ENCODE measurements around the gene RHOXF1. TPM values are rescaled to one million over a fixed set of nuclear protein-coding genes. Genes with fewer than 3 reads are reported as not detected.
"Not testable (repeated sequence)": the region's sequence is repeated elsewhere in the genome, so short reads cannot be mapped to it uniquely, and the experiment has no call there.

RHOXF1 gene
- 0.41 TPM for total RNA-seq (2021; ENCODE audit: unreplicated experiment)
- not detected for polyA plus RNA-seq (2012; ENCODE audit: insufficient read length)
- percentile 21 among the genes with signal in this experiment for Bru-seq, nascent RNA
- percentile 10 among the genes with signal in this experiment for BruChase-seq, experiment 1, labeled RNA remaining after a 2-hour chase
- percentile 15 among the genes with signal in this experiment for BruChase-seq, experiment 2, labeled RNA remaining after a 6-hour chase
- long read RNA-seq = 0 reads

- Histone ChIP-seq H3K27ac (ENCODE audit: low read length) (no peak within 1 kb of the TSS), H3K36me3 (ENCODE audit: control insufficient read depth, insufficient read depth, low read length) (no peaks in the 10 kb centered on the region), H3K4me1 (ENCODE audit: control insufficient read depth, insufficient read depth, low read length) (no peaks in the 10 kb centered on the region), H3K9me3 (ENCODE audit: control insufficient read depth, insufficient read depth, low read depth, low read length) (no peaks in the 10 kb centered on the region), H3K4me3 (ENCODE audit: low read depth in 2 of 2, low read length in 2 of 2) (no peak within 1 kb of the TSS), H3K27me3 (ENCODE audit: control insufficient read depth, insufficient read depth, low read length) (no peaks in the 10 kb centered on the region)
- in situ Hi-C loops (cut with HindIII; ENCODE audit: low pct_unique_long_range_greater_than_20kb, low sequenced_read_pairs) = no loop called here
- ATAC-seq (no peak), DNase-seq (ENCODE audit: low read depth, low spot score) (no peak)
- no TSS peak for BruUV-seq (replicated peaks)
- ChIA-PET POLR2A (no interaction called here), CTCF (no interaction called here)
- intact Hi-C loops (cut with micrococcal nuclease; ENCODE audit: unreplicated experiment) = no loop called here
- no peak for TF ChIP-seq POLR2AphosphoS5 (IDR thresholded peaks at IDR 0.05; ENCODE audit: low read depth, low read length)
- no peak for TF ChIP-seq REST (IDR thresholded peaks at IDR 0.05; ENCODE audit: insufficient read depth in 1 of 2, low read depth in 2 of 2, low read length in 1 of 2)
- TF ChIP-seq CTCF (IDR thresholded peaks at IDR 0.05) = no peak
- TF ChIP-seq SIN3A (IDR thresholded peaks at IDR 0.05; ENCODE audit: borderline replicate concordance, insufficient read depth, low read depth, low read length) = no peak
- TF ChIP-seq TCF7L2 (IDR thresholded peaks at IDR 0.05; ENCODE audit: low read depth, low read length) = no peak
Measured at GRCh38 chrX:120115438-120115963, at the start of gene RHOXF1. RHOXF1 (minus strand) TSS chrX:120115913; CDS start chrX:120115862, 51 bp downstream.

- H3K36me3 ChIP-seq (ENCODE audit: control insufficient read depth, insufficient read depth, low read length); ATAC-seq; H3K4me3 ChIP-seq (ENCODE audit: low read depth in 2 of 2, low read length in 2 of 2); CTCF ChIA-PET; intact Hi-C loops (cut with micrococcal nuclease; ENCODE audit: unreplicated experiment); DNase-seq (ENCODE audit: low read depth, low spot score); H3K27me3 ChIP-seq (ENCODE audit: control insufficient read depth, insufficient read depth, low read length); BruUV-seq (replicated peaks); H3K9me3 ChIP-seq (ENCODE audit: control insufficient read depth, insufficient read depth, low read depth, low read length); H3K27ac ChIP-seq (ENCODE audit: low read length); POLR2A ChIA-PET; H3K4me1 ChIP-seq (ENCODE audit: control insufficient read depth, insufficient read depth, low read length); in situ Hi-C loops (cut with HindIII; ENCODE audit: low pct_unique_long_range_greater_than_20kb, low sequenced_read_pairs): not testable (repeated sequence)
Measured at GRCh38 chrX:120159086-120159485, 43.4 kb upstream of the RHOXF1 start.

GRCh38 chrX:120158313-120158712 lies 42.6 kb upstream of the RHOXF1 start, which contains the start of gene RHOXF2:
RHOXF2 (plus strand) TSS chrX:120158613; CDS start chrX:120158751, 138 bp downstream.
- H3K36me3 ChIP-seq (ENCODE audit: control insufficient read depth, insufficient read depth, low read length); CTCF ChIA-PET; H3K27ac ChIP-seq (ENCODE audit: low read length); BruUV-seq (replicated peaks); H3K27me3 ChIP-seq (ENCODE audit: control insufficient read depth, insufficient read depth, low read length); H3K4me1 ChIP-seq (ENCODE audit: control insufficient read depth, insufficient read depth, low read length); POLR2A ChIA-PET; H3K9me3 ChIP-seq (ENCODE audit: control insufficient read depth, insufficient read depth, low read depth, low read length); DNase-seq (ENCODE audit: low read depth, low spot score); in situ Hi-C loops (cut with HindIII; ENCODE audit: low pct_unique_long_range_greater_than_20kb, low sequenced_read_pairs); intact Hi-C loops (cut with micrococcal nuclease; ENCODE audit: unreplicated experiment); H3K4me3 ChIP-seq (ENCODE audit: low read depth in 2 of 2, low read length in 2 of 2); ATAC-seq: not testable (repeated sequence)

- POLR2A ChIA-PET; CTCF ChIA-PET; DNase-seq (ENCODE audit: low read depth, low spot score); BruUV-seq (replicated peaks); in situ Hi-C loops (cut with HindIII; ENCODE audit: low pct_unique_long_range_greater_than_20kb, low sequenced_read_pairs); H3K9me3 ChIP-seq (ENCODE audit: control insufficient read depth, insufficient read depth, low read depth, low read length); H3K27me3 ChIP-seq (ENCODE audit: control insufficient read depth, insufficient read depth, low read length); H3K36me3 ChIP-seq (ENCODE audit: control insufficient read depth, insufficient read depth, low read length); H3K4me3 ChIP-seq (ENCODE audit: low read depth in 2 of 2, low read length in 2 of 2); H3K4me1 ChIP-seq (ENCODE audit: control insufficient read depth, insufficient read depth, low read length); intact Hi-C loops (cut with micrococcal nuclease; ENCODE audit: unreplicated experiment); H3K27ac ChIP-seq (ENCODE audit: low read length): not testable (repeated sequence)
- ATAC-seq = peak; percentile 87
Measured at GRCh38 chrX:120150109-120150744, 34.5 kb upstream of the RHOXF1 start.

Data from Panc1 (cell line).